AG04449 (cell line): ENCODE data around the gene RTN1.

Experiments used
- CTCF ChIA-PET: fragments of 350-600 bp; formaldehyde crosslinking; extraction: SDS; loops from one replicate; lab custom pipeline; 2021; ENCODE audit warnings: antibody characterized with exemption; lab: Yijun Ruan, JAX
- POLR2A ChIA-PET: fragments of 400-600, 350-600 bp; formaldehyde crosslinking; extraction: SDS; loops from one replicate; lab custom pipeline; 2020; ENCODE audit warnings: antibody characterized with exemption, inconsistent platforms; lab: Yijun Ruan, JAX
- DNase-seq: peaks from one replicate; pipeline ENCODE4 v3.0.0-alpha.2; 2010; ENCODE audit warnings: low read depth, low spot score
- H3K4me3 ChIP-seq: 2 replicates; pipeline ENCODE4 v1.5.1; 2011; ENCODE audit warnings: low read depth, mild to moderate bottlenecking, control low read depth, low read length
- CTCF ChIP-seq: IDR thresholded peaks from one replicate; pipeline ENCODE4 v1.5.1; 2011; ENCODE audit warnings: mild to moderate bottlenecking, moderate library complexity, low read length, control low read depth, inconsistent platforms; ENCODE audit not compliant: insufficient read depth; ENCODE audit errors: missing control alignments

Gene RTN1

GRCh38 chr14:59711080-59711479 is 159.5 kb downstream of the RTN1 start:
- no peak overlapping the region for H3K4me3 ChIP-seq
- no peak for DNase-seq
- no peak for TF ChIP-seq CTCF
- CTCF ChIA-PET: no interaction called here
- POLR2A ChIA-PET: no interaction called here

- H3K4me3 ChIP-seq: no peak overlapping the region
- no peak for TF ChIP-seq CTCF
- POLR2A ChIA-PET: interaction anchor here (0.6 kb wide), 1 partner anchor 291 kb away, joined by 3 read pairs; no protein-coding TSS in a partner anchor
- DNase-seq: no peak
- CTCF ChIA-PET: interaction anchor here (0.7 to 2.7 kb wide), 5 partner anchors 189 to 256 kb away, joined by 3 to 17 read pairs (median 4); no protein-coding TSS in a partner anchor
These were observed 162.6 kb downstream of the RTN1 start for GRCh38 chr14:59707778-59708561.

GRCh38 chr14:59705866-59706265 is 164.7 kb downstream of the RTN1 start:
- no peak for DNase-seq
- ChIA-PET POLR2A (no interaction called here), CTCF (no interaction called here)
- no peak overlapping the region for H3K4me3 ChIP-seq
- no peak for TF ChIP-seq CTCF

- no peak for DNase-seq
- ChIA-PET POLR2A (no interaction called here), CTCF (no interaction called here)
- no peak overlapping the region for H3K4me3 ChIP-seq
- no peak for TF ChIP-seq CTCF
These were observed 165.3 kb downstream of the RTN1 start for GRCh38 chr14:59705245-59705644.

GRCh38 chr14:59704054-59704645 is 166.4 kb downstream of the RTN1 start:
- ChIA-PET CTCF (no interaction called here), POLR2A (no interaction called here)
- H3K4me3 ChIP-seq: no peak overlapping the region
- no peak for TF ChIP-seq CTCF
- no peak for DNase-seq

GRCh38 chr14:59699442-59699841 is 171.1 kb downstream of the RTN1 start:
- no peak overlapping the region for H3K4me3 ChIP-seq
- ChIA-PET POLR2A (no interaction called here), CTCF (interaction anchor here (6.0 kb wide), 1 partner anchor 11 kb away, joined by 23 read pairs; no protein-coding TSS in a partner anchor)
- TF ChIP-seq CTCF: no peak
- DNase-seq: no peak
